M059J (cell line): ENCODE results near the gene DNM2. TPM values are rescaled to one million over a fixed set of nuclear protein-coding genes. Genes with fewer than 3 reads are reported as not detected.
"Not testable (repeated sequence)": the region's sequence is repeated elsewhere in the genome, so short reads cannot be mapped to it uniquely, and the experiment has no call there.

Experiments
- DNase-seq: peaks from one replicate; pipeline ENCODE4 v3.0.0-alpha.2; 2012; ENCODE audit warnings: low read depth
- total RNA-seq: library from RNA; depleted of rRNA; stranded (reverse); fragments of >200 nt; shearing (Covaris generic); gene quantifications from 2 replicates; pipeline ENCODE4 v1.2.3, GENCODE V29; 2014; rRNA removed

DNM2 gene
- total RNA-seq, 1 experiment from 2014 or later: 91.8 TPM

GRCh38 chr19:10863107-10863717 is 145.3 kb downstream of the DNM2 start:
- DNase-seq: peak; percentile 86

GRCh38 chr19:10864538-10864899 is 146.6 kb downstream of the DNM2 start:
- DNase-seq: peak; percentile 73

GRCh38 chr19:10866495-10866894 is 148.6 kb downstream of the DNM2 start:
- no peak for DNase-seq

GRCh38 chr19:10868872-10869547 is 151.1 kb downstream of the DNM2 start:
- DNase-seq: no peak

GRCh38 chr19:10869872-10870311 is 152.0 kb downstream of the DNM2 start:
- DNase-seq: not testable (repeated sequence)

GRCh38 chr19:10870501-10870954 is 152.6 kb downstream of the DNM2 start:
- DNase-seq: no peak

GRCh38 chr19:10870955-10871603 is 153.2 kb downstream of the DNM2 start, which contains the start of gene CARM1:
CARM1 (plus strand) TSS chr19:10871553; CDS start chr19:10871703, 150 bp downstream.
- peak; percentile 95 for DNase-seq

- DNase-seq: no peak
Observed at GRCh38 chr19:10871711-10872545, 154.0 kb downstream of the DNM2 start.

GRCh38 chr19:10872546-10873107 is 154.7 kb downstream of the DNM2 start:
- DNase-seq: no peak

- no peak for DNase-seq
Observed at GRCh38 chr19:10874024-10874423, 156.1 kb downstream of the DNM2 start.

GRCh38 chr19:10876459-10877240 is 158.8 kb downstream of the DNM2 start:
- no peak for DNase-seq

- not testable (repeated sequence) for DNase-seq
Observed at GRCh38 chr19:10877608-10878007, 159.7 kb downstream of the DNM2 start.

GRCh38 chr19:10878253-10878652 is 160.4 kb downstream of the DNM2 start:
- DNase-seq: no peak

Other genes starting within 250 kb of the DNM2 start
- gene KEAP1, start 214.7 kb upstream of the DNM2 start, total RNA-seq: 39.8 and 75.4 TPM in 2 replicates
- gene S1PR5, start 200.6 kb upstream of the DNM2 start, total RNA-seq: 10.3 and 11.9 TPM in 2 replicates
- 24.3 and 40.1 TPM in 2 replicates for gene ATG4D, start 174.2 kb upstream of the DNM2 start, total RNA-seq
- 10.2 and 10.5 TPM in 2 replicates for gene KRI1, start 152.1 kb upstream of the DNM2 start, total RNA-seq
- gene CDKN2D, start 149.1 kb upstream of the DNM2 start, total RNA-seq: 11.1 and 21.0 TPM in 2 replicates
- gene AP1M2, start 130.8 kb upstream of the DNM2 start, total RNA-seq: 2.2 and 9.0 TPM in 2 replicates
- 34.1 and 42.4 TPM in 2 replicates for gene SLC44A2, start 92.5 kb upstream of the DNM2 start, total RNA-seq
- gene ILF3, start 63.7 kb upstream of the DNM2 start, total RNA-seq: 75.2 and 139 TPM in 2 replicates
- gene QTRT1, start 16.6 kb upstream of the DNM2 start, total RNA-seq: 14.3 and 19.7 TPM in 2 replicates
- 67.6 and 88.9 TPM in 2 replicates for gene TMED1, start 118.1 kb downstream of the DNM2 start, total RNA-seq
- gene C19orf38, start 130.3 kb downstream of the DNM2 start, total RNA-seq: 0.12 TPM in 1 of 2 replicates, not detected in the other
- gene CARM1, start 153.5 kb downstream of the DNM2 start, total RNA-seq: 16.5 and 24.1 TPM in 2 replicates
- 82.8 and 99.4 TPM in 2 replicates for gene YIPF2, start 210.6 kb downstream of the DNM2 start, total RNA-seq
- 24.5 and 37.7 TPM in 2 replicates for gene TIMM29, start 210.7 kb downstream of the DNM2 start, total RNA-seq
- gene SMARCA4, start 243.0 kb downstream of the DNM2 start, total RNA-seq: 50.7 and 94.6 TPM in 2 replicates